Stimulated activated CD4-positive, alpha-beta T cell treated with anti-CD3 and anti-CD28 coated beads, Interleukin-4, amount 100 ng/mL, for 1 hour (primary cell): ENCODE results near the gene ACBD6.

Experiments
- DNase-seq: peaks from one replicate; pipeline ENCODE4 v3.0.0-alpha.2; 2020

The ACBD6 gene

DNA sequence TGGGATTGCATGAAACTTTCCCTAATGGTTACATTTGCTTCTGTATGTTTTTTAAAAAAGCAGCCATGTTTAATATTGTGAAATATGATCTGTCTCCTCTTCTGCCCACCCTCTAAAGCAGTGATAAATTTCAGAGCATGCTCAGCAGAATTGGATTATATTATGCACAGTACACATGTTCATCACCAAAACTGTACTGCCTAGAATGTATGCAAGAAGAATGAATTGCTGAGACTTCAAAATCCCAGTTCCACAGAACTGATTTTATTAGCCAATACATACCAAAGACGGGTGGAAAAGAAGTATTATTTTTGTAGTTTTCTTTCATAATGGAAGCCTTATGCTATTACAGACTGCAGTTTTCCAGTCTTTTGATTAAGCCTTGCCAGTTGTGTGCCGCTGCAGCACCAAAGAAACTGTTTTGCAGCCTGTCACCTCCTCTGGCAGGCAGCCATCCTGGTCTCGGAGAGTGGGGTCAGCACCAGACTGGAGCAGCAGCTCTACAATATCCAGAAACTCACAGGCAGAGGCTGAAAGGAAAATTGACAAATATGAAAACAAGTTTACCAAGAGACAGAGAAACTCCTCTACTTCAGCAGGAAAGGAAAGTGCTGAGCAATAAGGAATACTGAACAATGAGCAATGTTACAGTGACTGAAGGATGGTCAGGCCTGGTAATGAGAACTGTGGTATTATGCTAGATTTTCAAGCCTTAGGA is 214.2 kb downstream of the ACBD6 start:
- no peak for DNase-seq

DNA sequence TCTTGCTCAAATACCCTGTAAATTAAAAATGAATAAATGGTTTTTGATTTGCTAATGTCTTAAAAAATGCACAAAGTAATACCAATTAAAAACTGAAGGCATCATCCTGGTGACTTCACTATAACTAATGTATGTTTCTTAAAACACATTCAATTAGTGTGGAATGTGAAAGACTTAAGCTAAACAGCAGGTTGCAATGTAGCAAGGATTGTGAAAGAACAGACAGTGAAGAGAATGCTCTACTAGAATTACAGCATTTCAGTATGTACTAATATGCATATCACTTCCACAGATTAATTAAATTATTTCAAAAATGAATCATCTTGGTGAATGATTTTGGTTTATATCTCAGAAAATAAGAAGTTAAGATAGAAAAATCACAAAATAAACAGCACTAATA is 216.0 kb downstream of the ACBD6 start:
- DNase-seq: no peak

DNA sequence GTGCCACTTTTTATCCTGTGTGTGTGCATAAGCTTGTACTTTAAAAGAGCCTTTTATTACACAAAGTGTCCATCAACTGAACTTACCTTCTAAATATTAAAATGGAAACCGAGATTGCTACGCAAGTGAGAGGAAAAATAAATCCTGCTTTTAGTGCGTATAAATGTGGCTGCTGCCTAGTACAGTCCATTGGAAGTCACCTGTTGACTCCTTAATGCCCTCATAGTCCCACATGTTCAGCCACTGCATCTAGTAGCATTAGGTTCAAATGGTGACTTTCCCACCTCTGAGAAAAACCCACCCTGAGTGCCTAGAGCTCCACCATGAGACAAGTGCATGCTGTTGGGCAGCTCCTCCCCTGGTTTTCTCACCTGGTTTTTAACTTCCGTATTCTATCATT is 219.3 kb downstream of the ACBD6 start:
- no peak for DNase-seq

DNA sequence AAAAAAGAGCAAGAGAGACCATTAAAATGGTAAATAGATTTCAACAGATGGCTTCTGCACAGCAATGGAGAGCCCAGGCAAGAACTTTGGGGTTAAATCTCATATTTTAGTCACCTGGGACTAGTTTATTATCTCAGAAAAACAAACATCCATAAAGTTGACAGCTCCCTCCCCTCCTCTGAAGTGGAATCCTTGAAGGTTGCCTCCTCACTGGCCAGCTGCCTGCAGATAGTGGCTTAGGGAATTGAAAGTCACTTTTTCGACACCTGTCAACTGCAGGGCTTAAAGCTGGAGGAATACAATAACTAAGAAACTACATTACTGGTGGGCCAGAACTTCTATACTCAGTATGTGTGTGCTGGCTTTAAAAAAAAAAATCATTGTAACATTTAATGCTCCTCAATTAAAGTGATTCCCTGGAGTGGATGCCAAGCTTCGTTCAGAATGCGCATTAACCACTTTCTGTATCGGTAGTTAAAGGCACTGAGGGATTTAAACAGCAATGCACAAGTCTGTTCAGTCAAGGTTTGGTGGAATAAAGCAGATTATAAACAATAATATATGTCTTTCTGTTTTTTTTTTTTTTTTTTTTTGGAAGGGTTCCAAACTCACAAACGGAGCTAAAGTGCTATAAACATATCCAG is 219.9 kb downstream of the ACBD6 start:
- DNase-seq: no peak

DNA sequence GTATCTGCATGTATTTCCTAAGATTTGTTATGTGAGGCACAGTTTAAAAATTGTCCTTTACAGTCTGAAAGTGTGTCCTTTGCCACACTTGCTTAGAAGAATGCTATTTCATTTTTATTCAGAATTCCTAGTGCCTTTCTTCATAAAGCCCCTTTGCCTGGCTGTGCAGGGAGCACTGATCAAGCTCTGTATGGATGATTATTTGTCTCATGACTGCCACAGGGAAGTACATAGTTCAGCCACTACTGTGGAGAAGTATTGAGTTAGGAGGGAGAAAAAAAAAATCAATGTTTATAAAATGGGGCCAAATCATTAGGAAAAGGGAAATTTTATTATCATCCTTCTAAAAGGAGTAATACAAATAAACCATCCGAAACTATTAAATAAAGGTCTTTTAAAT is 220.9 kb downstream of the ACBD6 start:
- DNase-seq: no peak

DNA sequence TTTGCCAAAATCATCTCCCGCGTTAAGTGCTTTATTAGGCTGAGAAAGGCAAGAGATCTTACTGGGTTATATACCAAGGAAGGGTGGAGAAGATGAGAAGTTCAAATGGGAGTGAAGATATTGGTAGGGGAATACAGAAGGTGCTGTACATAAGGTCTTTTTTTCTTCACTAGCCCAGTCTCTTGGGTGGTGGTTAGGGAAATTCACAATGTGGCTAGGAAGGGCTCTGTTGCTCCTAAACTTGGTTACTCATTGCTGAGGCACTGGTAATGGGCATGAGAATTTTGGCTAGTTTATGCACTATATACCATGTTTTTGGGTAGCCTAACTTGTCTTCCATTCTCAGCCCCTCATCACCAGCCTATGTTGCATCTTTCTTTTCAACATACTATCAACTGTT is 221.8 kb downstream of the ACBD6 start:
- no peak for DNase-seq

DNA sequence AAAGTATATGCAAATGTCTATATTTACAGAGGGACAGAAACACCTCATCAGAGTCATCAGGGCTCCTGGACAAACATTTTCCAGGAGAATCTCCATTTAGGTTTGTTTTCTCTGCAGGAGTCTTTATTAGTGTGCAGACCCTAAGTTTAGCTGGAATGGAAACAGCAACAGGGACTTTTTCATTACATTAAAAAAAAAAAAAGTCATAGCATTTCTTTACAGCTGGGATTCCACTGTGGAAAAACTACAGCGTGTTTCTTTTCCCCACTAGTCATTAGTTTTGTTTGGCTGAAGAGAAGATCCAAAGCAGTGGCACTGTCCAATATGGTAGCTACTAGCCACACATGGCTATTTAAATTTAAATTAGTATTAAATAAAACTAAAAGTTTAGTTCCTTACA is 222.7 kb downstream of the ACBD6 start:
- no peak for DNase-seq

DNA sequence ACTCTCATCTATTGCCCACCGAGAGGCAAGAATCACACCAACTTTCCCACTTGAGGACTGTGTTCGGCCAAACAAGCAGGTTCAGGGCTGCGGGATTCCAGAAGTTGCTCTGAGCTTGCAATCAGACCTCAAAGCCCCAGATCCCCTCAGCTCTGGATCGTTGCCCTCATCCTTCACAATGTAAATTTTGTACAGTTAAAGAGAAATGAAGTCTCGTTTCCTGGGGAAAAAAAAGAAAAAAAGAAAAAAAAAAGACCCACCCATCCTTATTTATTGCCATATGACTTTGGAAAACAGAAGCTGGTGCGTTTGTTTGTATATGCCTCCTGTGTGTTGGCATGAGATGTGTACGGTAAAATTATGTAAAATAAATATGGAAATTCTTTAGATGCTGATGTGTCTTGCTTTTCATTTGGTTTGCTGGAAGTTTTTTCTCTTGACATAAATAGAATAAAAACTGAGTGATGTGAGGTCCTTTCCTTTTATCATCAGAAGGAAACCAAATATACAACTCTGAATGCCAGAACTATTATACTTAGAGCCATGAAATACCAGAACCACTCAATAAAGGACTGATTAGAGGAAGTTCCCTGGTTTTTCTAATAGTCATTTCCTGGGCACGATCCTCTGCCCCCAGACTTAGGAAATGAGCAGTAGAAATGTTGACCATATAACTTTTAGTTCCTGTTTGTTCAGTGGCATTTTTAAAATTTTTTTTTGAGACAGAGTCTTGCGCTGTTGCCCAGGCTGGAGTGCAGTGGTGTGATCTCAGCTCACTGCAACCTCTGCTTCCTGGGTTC is 223.6 kb downstream of the ACBD6 start:
- DNase-seq: no peak

DNA sequence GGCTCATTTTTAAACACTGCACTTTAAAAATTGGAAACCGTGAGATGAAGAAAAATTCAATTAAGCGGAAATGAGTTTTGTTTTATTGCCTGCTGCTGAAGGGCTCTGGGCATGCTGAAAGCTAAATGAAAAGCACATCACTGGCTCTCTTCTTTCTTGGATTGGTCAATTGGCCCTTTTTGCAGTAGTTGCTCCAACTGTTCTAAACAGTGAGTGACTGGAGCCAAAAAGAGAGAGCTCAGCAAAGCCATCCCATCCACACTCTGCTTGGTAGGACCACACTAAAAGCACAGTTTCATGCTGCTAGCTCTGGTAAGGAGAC is 224.2 kb downstream of the ACBD6 start:
- no peak for DNase-seq

DNA sequence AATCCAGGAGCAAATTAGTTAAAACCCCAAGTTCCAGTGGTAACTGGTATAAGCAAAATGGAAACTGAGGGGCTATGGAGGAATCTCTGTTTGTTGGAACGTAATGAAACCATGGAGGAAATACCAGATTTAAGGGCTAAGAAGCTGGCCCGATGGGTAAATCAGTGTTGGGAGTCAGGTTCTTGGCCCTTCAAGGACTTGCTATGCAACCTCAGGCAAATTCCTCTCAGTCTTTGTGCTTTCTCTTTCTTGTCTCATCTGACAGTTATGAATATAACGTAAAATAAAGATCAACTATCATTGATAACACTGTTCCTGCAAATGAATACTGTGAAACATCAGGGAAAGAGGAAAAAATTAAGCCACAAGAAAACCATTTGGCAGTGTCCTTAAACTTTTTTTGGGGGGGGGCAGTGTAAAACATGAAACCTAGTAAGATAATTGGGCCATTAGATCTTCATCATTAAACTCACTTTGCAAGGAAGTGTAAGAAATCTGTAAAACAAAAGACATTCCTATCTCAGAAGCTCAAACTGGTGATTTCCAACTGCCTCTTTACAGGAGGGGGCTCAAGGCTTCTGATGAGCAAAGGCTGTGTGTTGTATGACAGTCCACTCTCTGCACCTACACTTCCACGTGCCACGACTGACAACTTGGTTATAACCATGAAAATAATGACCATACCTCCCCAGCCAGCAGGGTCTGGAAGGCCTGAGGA is 224.7 kb downstream of the ACBD6 start:
- no peak for DNase-seq

DNA sequence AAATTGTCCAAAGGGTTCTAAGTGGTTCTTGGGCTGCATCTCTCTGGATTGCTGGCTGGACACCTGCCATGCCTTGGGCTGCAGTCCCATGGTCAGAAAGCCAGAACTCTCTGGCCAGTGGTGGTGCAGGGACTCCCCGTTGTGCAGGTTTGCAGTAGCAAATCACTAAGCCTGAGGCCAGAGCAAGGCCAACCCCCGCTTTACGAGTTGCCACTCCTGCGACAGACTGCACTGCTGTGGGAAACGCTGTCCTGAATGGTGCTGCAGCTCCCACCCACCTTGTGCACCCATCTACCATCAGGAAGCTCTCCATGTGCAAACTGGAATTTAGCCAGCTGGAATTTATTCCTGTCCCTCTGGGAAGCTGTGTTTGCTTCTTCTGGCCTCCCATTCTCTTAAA is 226.7 kb downstream of the ACBD6 start:
- DNase-seq: no peak

DNA sequence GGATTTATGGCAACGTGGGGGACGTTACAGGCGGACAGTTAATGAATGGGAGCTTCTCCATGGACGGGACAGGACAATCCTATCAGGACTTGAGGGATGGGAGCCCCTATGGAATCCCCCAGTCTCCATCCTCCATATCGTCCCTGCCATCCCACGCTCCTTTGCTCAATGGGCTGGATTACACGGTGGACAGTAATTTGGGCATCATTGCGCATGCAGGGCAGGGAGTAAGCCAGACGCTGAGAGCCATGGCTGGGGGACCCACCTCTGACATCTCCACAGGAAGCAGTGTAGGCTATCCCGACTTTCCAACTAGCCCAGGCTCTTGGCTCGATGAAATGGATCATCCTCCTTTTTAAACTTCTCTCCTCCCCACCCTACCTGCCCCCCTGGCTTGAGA is 228.2 kb downstream of the ACBD6 start:
- no peak for DNase-seq

DNA sequence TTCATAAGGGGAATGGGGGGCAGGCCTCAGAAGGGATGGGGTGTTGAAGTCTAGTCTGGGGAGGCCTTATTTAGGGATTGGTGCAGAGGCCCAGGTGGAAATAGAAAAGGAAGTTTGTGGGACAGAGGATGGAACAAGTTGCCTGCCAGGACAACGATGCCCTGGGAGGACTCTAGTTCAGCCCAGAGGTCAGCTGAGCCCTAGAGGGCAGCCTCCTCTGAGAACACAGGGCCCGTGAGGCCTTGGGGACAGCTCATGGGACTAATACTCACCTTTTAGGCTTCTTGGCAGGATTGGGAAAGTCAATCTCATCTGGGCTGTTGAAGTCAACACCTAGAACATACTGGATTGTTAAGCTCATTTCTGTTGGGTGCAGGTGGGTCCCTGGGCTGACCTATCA is 229.3 kb downstream of the ACBD6 start:
- DNase-seq: no peak

DNA sequence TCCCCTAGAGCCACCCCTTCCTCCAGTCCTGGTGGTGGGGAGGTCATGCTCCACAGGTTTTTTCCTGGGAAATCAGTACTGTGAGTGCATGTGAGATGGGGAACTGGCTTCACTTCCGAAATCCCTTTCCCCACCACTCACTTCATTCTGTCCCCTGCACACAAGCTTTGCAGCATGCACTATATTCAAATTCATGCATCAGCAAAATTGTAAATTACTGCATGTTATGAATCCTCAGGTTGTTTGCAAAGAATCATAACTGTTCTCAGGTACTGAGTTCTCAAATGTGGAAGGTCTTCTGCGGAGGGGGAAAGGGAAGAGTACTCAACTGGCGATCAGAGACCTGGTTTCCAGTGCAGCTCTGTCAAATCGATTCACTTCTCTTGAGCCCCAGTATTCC is 230.0 kb downstream of the ACBD6 start:
- no peak for DNase-seq

DNA sequence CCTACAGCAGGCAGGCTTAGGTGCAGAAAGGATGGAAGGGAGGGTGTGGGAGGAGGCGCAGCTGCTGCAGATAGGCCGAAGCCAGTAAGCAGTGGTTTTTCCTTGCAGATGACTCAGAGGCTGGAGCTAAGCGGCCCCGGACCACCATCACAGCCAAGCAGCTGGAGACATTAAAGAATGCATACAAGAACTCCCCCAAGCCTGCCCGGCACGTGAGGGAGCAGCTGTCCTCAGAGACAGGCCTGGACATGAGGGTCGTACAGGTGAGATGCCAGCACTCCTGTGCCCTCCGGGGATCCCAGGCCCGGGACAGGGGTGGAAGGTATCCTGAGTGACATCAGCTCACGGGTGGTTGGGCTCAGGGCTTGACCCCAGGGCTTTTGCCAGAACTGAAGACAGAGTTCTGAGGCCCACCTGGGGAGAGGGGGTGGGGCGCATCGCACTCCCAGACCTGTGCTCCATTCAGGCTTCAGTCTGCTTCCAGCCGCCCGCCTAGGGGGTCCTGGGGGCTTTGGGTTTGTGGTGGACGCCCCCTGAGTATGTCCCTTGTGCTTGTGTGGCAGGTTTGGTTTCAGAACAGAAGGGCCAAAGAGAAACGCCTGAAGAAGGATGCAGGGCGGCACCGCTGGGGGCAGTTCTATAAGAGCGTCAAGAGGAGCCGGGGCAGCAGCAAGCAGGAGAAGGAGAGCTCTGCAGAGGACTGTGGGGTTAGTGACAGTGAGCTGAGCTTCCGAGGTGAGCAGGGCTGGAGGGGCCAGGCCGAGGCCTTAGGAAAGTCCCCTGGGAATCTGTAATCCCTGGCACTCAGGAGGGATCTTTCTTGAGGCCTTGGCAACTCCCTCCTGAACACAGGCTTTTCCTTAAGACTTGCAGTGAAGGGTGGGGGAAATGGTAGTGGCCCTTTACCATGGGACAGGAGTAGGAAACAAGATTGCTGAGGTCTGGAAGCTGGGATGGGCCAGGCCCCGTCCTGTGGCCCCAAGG is 230.8 kb downstream of the ACBD6 start:
- no peak for DNase-seq

DNA sequence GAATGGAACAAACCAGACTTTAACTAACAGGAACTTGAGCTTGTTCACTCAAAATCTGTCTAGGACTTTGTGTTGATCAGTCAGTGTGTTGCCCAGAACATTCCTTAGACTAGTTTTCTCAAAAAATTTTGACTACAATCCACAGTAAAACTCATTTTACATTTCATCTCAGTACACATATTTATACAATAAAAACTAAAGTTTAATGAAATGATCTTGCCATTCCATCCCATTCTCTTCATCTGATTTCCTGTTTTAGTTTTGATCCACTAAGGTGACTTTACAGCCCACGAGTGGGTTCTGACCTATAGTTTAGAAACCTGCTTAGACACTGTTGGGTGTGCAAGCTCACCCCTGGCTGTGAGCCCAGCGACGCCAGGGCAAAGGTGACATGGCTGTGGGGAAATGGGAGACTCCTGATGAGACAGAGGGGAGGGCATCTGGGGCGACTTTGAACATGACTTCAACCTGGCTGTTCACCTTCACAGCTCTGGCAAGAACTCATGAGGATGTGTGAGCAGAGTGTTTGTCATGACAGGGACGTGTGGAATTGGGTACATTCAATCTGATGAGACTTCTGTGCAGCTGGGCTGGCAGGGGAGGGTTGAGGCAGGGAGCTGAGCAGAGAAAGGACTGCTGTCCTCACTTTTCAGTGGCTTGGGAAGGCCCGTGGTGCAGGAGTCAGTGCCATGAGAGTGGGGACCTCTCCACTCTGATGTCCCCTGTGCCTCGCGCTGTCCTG is 231.7 kb downstream of the ACBD6 start:
- DNase-seq: no peak

DNA sequence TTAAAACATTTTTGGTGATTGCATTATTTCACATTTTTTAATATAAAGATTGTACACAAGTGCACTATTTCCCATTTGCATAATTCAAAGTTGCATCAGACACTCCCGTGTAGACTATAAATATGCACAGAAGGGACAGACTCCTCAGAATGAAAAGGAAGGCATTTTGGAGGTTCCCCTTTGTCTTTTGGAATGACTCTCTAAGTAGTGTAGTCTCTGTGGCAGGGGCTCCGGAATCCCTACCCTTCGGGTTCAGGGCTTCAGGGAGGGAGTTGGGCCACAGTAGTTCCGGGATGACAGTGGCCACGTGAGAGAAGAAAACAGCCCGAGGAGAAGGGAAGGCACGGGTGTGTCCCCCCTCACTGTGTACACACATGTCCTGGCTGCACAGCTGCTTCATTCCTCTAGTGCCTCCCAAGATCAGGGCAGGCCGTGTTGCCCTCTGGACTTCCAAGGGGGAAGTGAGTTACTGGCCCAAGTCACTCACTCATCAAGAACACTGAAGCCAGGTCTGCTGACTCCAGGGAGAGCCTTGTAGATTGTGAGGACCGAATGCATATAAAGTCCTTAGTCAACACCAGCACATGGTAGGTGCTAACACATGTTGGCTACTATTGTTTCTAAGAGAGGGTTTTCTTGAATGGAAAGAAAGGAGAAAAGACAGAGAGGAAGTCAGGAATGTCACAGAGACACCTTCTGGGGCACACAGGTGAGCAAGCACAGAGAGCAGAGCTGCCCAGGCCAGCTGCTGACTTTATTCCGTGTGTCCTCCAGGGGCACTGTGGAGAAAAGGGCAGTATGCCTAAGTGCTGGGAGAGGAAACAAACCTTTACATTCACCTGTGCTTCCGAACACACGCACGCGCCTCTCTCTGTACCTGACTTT is 232.5 kb downstream of the ACBD6 start:
- DNase-seq: no peak

DNA sequence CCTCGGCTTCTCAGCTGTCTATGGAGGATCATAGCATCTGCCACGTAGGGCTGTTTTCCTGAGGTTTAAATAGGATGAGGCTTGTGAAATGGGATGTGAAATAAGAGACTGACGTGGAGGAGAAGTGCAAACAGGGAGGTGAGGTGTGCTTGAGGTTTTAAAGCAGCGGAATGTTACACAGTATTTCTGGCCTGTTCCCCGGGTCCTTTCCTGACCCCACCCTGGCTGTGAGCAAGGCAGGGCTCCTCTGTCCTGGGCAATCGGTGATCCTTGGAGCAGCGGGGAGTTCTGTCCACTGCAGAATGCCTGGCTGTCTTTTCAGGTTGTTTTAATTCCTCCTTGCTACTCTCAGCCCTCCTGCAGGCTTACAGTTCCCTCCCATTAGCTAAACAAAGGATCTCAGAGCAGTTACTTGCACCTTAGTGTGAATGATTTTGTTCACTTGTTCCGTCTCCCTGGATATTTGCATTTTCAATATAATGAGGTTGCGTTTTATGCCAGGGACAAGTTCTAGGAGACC is 233.8 kb downstream of the ACBD6 start:
- no peak for DNase-seq

DNA sequence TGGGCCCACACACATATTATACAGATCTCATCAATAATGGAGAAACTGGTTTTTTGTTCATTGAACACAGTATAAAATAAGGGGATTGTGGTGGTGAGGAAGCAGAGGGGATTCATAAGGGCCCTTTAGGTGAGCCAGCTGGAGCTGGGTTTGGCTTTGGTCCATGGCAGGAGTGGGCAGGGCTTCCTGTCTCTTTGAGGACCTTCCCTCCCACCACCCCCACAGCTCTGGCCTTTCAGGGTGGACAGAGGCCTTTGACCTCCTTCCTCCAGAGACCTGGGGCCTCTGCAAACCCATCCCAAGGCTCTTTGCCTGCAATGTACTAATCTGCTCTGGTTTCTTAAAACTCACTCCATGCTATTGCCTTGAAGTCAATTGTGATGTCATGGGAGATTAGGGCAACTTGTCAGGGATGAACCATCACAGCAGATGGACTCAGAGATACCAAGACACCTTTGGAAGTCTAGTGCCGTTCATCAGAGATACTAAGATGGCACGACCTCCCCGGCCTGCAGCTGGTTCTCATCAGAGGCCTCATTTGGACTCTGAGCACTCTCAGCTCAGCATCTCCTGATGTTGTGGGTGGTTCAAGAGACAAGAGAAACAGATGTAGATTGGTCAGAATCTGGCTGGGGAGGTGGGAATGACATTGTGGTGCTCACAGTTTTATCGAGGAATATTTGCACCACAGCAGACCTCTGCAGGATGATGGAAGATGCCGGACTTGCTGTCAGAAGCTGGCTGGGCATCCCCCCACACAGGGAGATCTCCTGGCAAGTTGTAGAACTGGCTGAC is 234.4 kb downstream of the ACBD6 start:
- DNase-seq: no peak

DNA sequence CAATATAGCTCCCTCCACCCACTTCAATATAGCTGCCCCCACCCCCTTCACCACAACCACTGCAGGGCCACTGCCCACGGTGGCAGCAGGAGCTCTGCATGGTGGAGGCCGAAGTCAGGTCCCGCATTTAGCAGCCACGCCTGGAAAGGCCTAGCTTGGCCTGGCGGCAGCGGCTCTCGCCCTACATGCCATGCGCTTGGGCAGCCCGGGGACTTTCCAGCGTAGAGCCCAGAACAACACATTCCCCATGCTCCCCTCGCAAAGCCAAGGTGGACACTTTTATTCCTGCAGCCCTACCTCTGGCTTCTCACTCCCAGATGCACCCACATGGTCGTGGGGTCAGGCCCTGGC is 235.2 kb downstream of the ACBD6 start:
- DNase-seq: no peak
